IMR-90 (cell line): ENCODE results near the gene DLL1. TPM values are rescaled to one million over a fixed set of nuclear protein-coding genes. Genes with fewer than 3 reads are reported as not detected.

Experiments
- ATAC-seq: fragments of 200-7000 bp; cut with Tn5 transposase; 2 replicates; pipeline ENCODE4 v1.9.1; 2020; ENCODE audit warnings: low read depth, mild to moderate bottlenecking, moderate library complexity
- BruUV-seq: library from RNA; stranded (reverse); fragments of 400-500 nt; replicated peaks from 2 replicates; lab custom pipeline; 2021; lab: Mats Ljungman, UMichigan
- CTCF ChIA-PET: fragments of 300-600 bp; formaldehyde crosslinking; extraction: SDS; loops from one replicate; lab custom pipeline; 2021; ENCODE audit warnings: antibody characterized with exemption; lab: Yijun Ruan, JAX
- POLR2A ChIA-PET: fragments of 300-600 bp; sonication (Branson Sonifier 250); formaldehyde crosslinking; loops from one replicate; lab custom pipeline; 2022; ENCODE audit warnings: antibody characterized with exemption; ENCODE audit not compliant: unreplicated experiment; lab: Charles Lee
- DNase-seq: peaks from one replicate; pipeline ENCODE4 v3.0.0; 2013
- H2AFZ ChIP-seq: replicated peaks from 2 replicates; pipeline ENCODE3; 2013; ENCODE audit warnings: low read length, mild to moderate bottlenecking; ENCODE audit not compliant: poor library complexity
- H2AK5ac ChIP-seq: 2 replicates; pipeline ENCODE4 v1.6.1; 2013; ENCODE audit warnings: low read depth, low read length, inconsistent platforms
- H2AK9ac ChIP-seq: replicated peaks from 2 replicates; pipeline ENCODE3; 2013; ENCODE audit warnings: mild to moderate bottlenecking, low read depth, low read length, moderate library complexity; ENCODE audit not compliant: poor library complexity
- H2BK120ac ChIP-seq: 2 replicates; pipeline ENCODE4 v1.6.1; 2013; ENCODE audit warnings: low read depth, low read length, inconsistent platforms
- H2BK15ac ChIP-seq: 3 replicates; pipeline ENCODE4 v1.6.1; 2013; ENCODE audit warnings: low read depth, low read length, inconsistent platforms
- H2BK20ac ChIP-seq: 2 replicates; pipeline ENCODE4 v1.6.1; 2013; ENCODE audit warnings: low read depth, mild to moderate bottlenecking, inconsistent platforms, low read length, moderate library complexity
- H2BK5ac ChIP-seq: 2 replicates; pipeline ENCODE4 v1.6.1; 2013; ENCODE audit warnings: mild to moderate bottlenecking, low read depth, low read length, inconsistent platforms; ENCODE audit not compliant: poor library complexity, severe bottlenecking
- H3K14ac ChIP-seq: replicated peaks from 2 replicates; pipeline ENCODE4 v1.6.1; 2013; ENCODE audit warnings: low read depth, low read length, inconsistent platforms
- H3K18ac ChIP-seq: 2 replicates; pipeline ENCODE4 v1.6.1; 2013; ENCODE audit warnings: low read depth, low read length, control low read depth
- H3K23ac ChIP-seq: 2 replicates; pipeline ENCODE4 v1.6.1; 2013; ENCODE audit warnings: low read depth, low read length, inconsistent platforms
- H3K27ac ChIP-seq: 2 replicates; pipeline ENCODE4 v1.5.1; 2013; ENCODE audit warnings: mild to moderate bottlenecking, control low read depth, low read length; ENCODE audit not compliant: insufficient read depth
- H3K27me3 ChIP-seq: 2 replicates; pipeline ENCODE4 v1.6.1; 2013; ENCODE audit warnings: low read length; ENCODE audit not compliant: control insufficient read depth, insufficient read depth
- H3K36me3 ChIP-seq: 2 replicates; pipeline ENCODE4 v1.6.1; 2013; ENCODE audit warnings: low read length, mixed read lengths; ENCODE audit not compliant: control insufficient read depth, insufficient read depth
- H3K4ac ChIP-seq: 2 replicates; pipeline ENCODE4 v1.6.1; 2013; ENCODE audit warnings: low read depth, low read length, inconsistent platforms
- H3K4me1 ChIP-seq: 2 replicates; pipeline ENCODE4 v1.6.1; 2013; ENCODE audit warnings: low read length, mixed read lengths; ENCODE audit not compliant: control insufficient read depth, insufficient read depth
- H3K4me2 ChIP-seq: 2 replicates; pipeline ENCODE4 v1.6.1; 2013; ENCODE audit warnings: low read depth, mild to moderate bottlenecking, control low read depth, low read length, moderate library complexity
- H3K4me3 ChIP-seq: 2 replicates; pipeline ENCODE4 v1.5.1; 2013; ENCODE audit warnings: low read depth, mild to moderate bottlenecking, control low read depth, low read length, moderate library complexity; ENCODE audit not compliant: insufficient read depth
- H3K56ac ChIP-seq: 2 replicates; pipeline ENCODE4 v1.6.1; 2013; ENCODE audit warnings: low read length, inconsistent platforms; ENCODE audit not compliant: insufficient read depth; ENCODE audit errors: extremely low read depth
- H3K79me1 ChIP-seq, 2 experiments: 2 replicates each; pipeline ENCODE4 v1.6.1; 2013; ENCODE audit warnings: low read length in 2 of 2, inconsistent platforms in 1 of 2, low read depth in 1 of 2
- H3K9ac ChIP-seq: 2 replicates; pipeline ENCODE4 v1.6.1; 2013; ENCODE audit warnings: low read depth, low read length, control low read depth
- H3K9me1 ChIP-seq: 2 replicates; pipeline ENCODE4 v1.6.1; 2013; ENCODE audit warnings: low read length, inconsistent platforms; ENCODE audit not compliant: insufficient read depth
- H3K9me3 ChIP-seq: 2 replicates; pipeline ENCODE4 v1.6.1; 2013; ENCODE audit warnings: low read length; ENCODE audit not compliant: control insufficient read depth, insufficient read depth
- H4K20me1 ChIP-seq: 2 replicates; pipeline ENCODE4 v1.6.1; 2013; ENCODE audit warnings: low read length, inconsistent platforms; ENCODE audit not compliant: insufficient read depth
- H4K5ac ChIP-seq: 2 replicates; pipeline ENCODE4 v1.6.1; 2013; ENCODE audit warnings: mild to moderate bottlenecking, low read depth, low read length, control low read depth
- H4K8ac ChIP-seq, 2 experiments: 2 replicates each; pipeline ENCODE4 v1.6.1; 2013; ENCODE audit warnings: low read depth in 2 of 2, low read length in 2 of 2, control low read depth in 1 of 2, inconsistent platforms in 1 of 2
- H4K91ac ChIP-seq: 2 replicates; pipeline ENCODE4 v1.6.1; 2013; ENCODE audit warnings: low read depth, low read length, inconsistent platforms; ENCODE audit not compliant: insufficient read depth
- CEBPB ChIP-seq: IDR thresholded peaks from 2 replicates; pipeline ENCODE4 v1.6.1; 2012; ENCODE audit warnings: low read depth, low read length, improper control_type of control experiment
- ELK1 ChIP-seq: fragments of 150-350 bp; IDR thresholded peaks from 2 replicates; pipeline ENCODE4 v1.6.1; 2016; ENCODE audit warnings: low read depth, mild to moderate bottlenecking, low read length, moderate library complexity, borderline replicate concordance
- MAFK ChIP-seq: IDR thresholded peaks from 2 replicates; pipeline ENCODE4 v1.6.1; 2012; ENCODE audit warnings: low read depth, low read length, improper control_type of control experiment
- MAZ ChIP-seq: IDR thresholded peaks from 2 replicates; pipeline ENCODE4 v1.6.1; 2012; ENCODE audit warnings: low read depth, mild to moderate bottlenecking, low read length, improper control_type of control experiment, moderate library complexity, borderline replicate concordance
- NFE2L2 ChIP-seq: fragments of 150-350 bp; IDR thresholded peaks from 2 replicates; pipeline ENCODE4 v1.6.1; 2016; ENCODE audit warnings: low read depth, mild to moderate bottlenecking, low read length
- POLR2A ChIP-seq: IDR thresholded peaks from 2 replicates; pipeline ENCODE4 v1.6.1; 2012; ENCODE audit warnings: mild to moderate bottlenecking, low read depth, low read length
- SMC3 ChIP-seq: fragments of 150-350 bp; IDR thresholded peaks from 2 replicates; pipeline ENCODE4 v1.6.1; 2016; ENCODE audit warnings: low read depth, mild to moderate bottlenecking, antibody characterized with exemption, low read length, moderate library complexity
- USF2 ChIP-seq: fragments of 150-350 bp; IDR thresholded peaks from 2 replicates; pipeline ENCODE4 v1.6.1; 2017; ENCODE audit warnings: mild to moderate bottlenecking, antibody characterized with exemption, low read length, low read depth
- WGBS, 2 experiments: methylation state at CpG; one replicate each; pipeline versions ENCODE4 v1.1.5 to v1.1.7; 2013; ENCODE audit warnings: missing lambda C conversion rate in 2 of 2; ENCODE audit not compliant: insufficient read length in 1 of 2; ENCODE audit errors: extremely low coverage in 2 of 2; 5-methylcytosine and 5-hydroxymethylcytosine counted together
- dilution Hi-C: fragments of 300-500 bp; cut with HindIII; formaldehyde crosslinking; loops from one replicate; pipeline ENCODE4 v1.14.3; 2018; ENCODE audit warnings: low sequenced_read_pairs; ENCODE audit not compliant: unreplicated experiment
- in situ Hi-C: fragments of 300-500 bp; cut with MboI; formaldehyde crosslinking; loops from 3 replicates; pipeline ENCODE4 v1.14.3; 2019; ENCODE audit warnings: low sequenced_read_pairs, inconsistent platforms, mixed read lengths
- intact Hi-C: fragments of 100-400 bp; cut with micrococcal nuclease; formaldehyde crosslinking; loops from 2 replicates; pipeline ENCODE4 v1.10.0; 2022
- polyA plus RNA-seq, 3 experiments: library from polyadenylated mRNA; depleted of rRNA; stranded (reverse); fragments of >200 nt; gene quantifications; 2 replicates each; pipeline ENCODE4 v1.2.3, GENCODE V29; 2012; ENCODE audit warnings: low replicate concordance in 1 of 3
- total RNA-seq: library from RNA; depleted of rRNA; stranded (reverse); fragments of >200 nt; gene quantifications from 2 replicates; pipeline ENCODE4 v1.2.3, GENCODE V29; 2012

The DLL1 gene
- total and polyA plus RNA-seq, 2 of the 4 experiments (the other 2 are of a cell fraction), result under 0.01 to 0.31 TPM

GRCh38 chr6:170251776-170252571 lies 38.9 kb downstream of the DLL1 start:
- WGBS, 2 experiments, result 93% methylated on average over 25 of the region's 41 CpGs; no CpG with 5 or more reads in 1 of the 2 experiments
- no TSS peak for BruUV-seq
- no peaks in the 10 kb centered on the region for H4K20me1 ChIP-seq
- no peak overlapping the region for H2AFZ ChIP-seq
- no peak overlapping the region for H2BK20ac ChIP-seq
- no peak overlapping the region for H2AK9ac ChIP-seq
- no peak for TF ChIP-seq NFE2L2
- TF ChIP-seq MAFK, result no peak
- TF ChIP-seq POLR2A, result no peak
- TF ChIP-seq CEBPB, result no peak
- no peak for TF ChIP-seq SMC3
- TF ChIP-seq MAZ, result no peak
- TF ChIP-seq USF2, result no peak
- no peak for TF ChIP-seq ELK1
- no peak for ATAC-seq
- intact Hi-C loops (no loop called here), dilution Hi-C loops (no loop called here), in situ Hi-C loops (no loop called here)
- H3K4ac ChIP-seq, result no peak overlapping the region
- no peak for DNase-seq
- no peak overlapping the region for H3K9ac ChIP-seq
- no peaks in the 10 kb centered on the region for H3K4me1 ChIP-seq
- no peaks in the 10 kb centered on the region for H3K9me3 ChIP-seq
- H2BK5ac ChIP-seq, result no peak overlapping the region
- H3K18ac ChIP-seq, result no peak overlapping the region
- H3K79me1 ChIP-seq, result no peaks in the 10 kb centered on the region
- no peak overlapping the region for H2BK15ac ChIP-seq
- H3K56ac ChIP-seq, result no peak overlapping the region
- no peak overlapping the region for H3K4me2 ChIP-seq
- ChIA-PET POLR2A (no interaction called here), CTCF (no interaction called here)
- H4K91ac ChIP-seq, result no peak overlapping the region
- no peaks in the 10 kb centered on the region for H3K36me3 ChIP-seq
- no peak overlapping the region for H2AK5ac ChIP-seq
- no peak overlapping the region for H4K8ac ChIP-seq
- no peak overlapping the region for H3K27ac ChIP-seq
- H4K5ac ChIP-seq, result no peak overlapping the region
- H3K23ac ChIP-seq, result no peak overlapping the region
- peaks cover 14% of the 10 kb centered on the region; the same call in 1 of the 2 replicates for H3K27me3 ChIP-seq
- no peak overlapping the region for H3K4me3 ChIP-seq
- no peaks in the 10 kb centered on the region for H3K9me1 ChIP-seq
- H2BK120ac ChIP-seq, result no peak overlapping the region
- H3K14ac ChIP-seq, result no peak overlapping the region
